HCT116 (cell line): ENCODE measurements around the gene KIAA0232. TPM values are rescaled to one million over a fixed set of nuclear protein-coding genes. Genes with fewer than 3 reads are reported as not detected.
A peak's percentile ranks its signal among the peaks of the same experiment; 100 is the strongest.

Experiments
- ATAC-seq: fragments of 200-7000 bp; cut with Tn5 transposase; 2 replicates; pipeline ENCODE4 v1.9.1; 2020; ENCODE audit warnings: mild to moderate bottlenecking, moderate library complexity
- BruUV-seq: library from RNA; stranded (reverse); fragments of 400-500 nt; replicated peaks from 2 replicates; lab custom pipeline; 2021; lab: Mats Ljungman, UMichigan
- CTCF ChIA-PET: fragments of 300-600 bp; sonication (Branson Sonifier 250); formaldehyde crosslinking; loops from one replicate; lab custom pipeline; 2021; ENCODE audit warnings: antibody characterized with exemption; lab: Charles Lee
- POLR2A ChIA-PET: fragments of 300-600, 350-600 bp; sonication (Branson Sonifier 250); formaldehyde crosslinking; loops from one replicate; lab custom pipeline; 2021; ENCODE audit warnings: antibody characterized with exemption; lab: Charles Lee
- RAD21 ChIA-PET, 2 experiments: fragments of 300-600 bp; sonication (Branson Sonifier 250); formaldehyde crosslinking; loops; one replicate each; lab custom pipeline; 2023; ENCODE audit warnings: low total read pairs in 2 of 2; ENCODE audit not compliant: uncharacterized antibody in 2 of 2, unreplicated experiment in 2 of 2, low non-redundant PET in 1 of 2; lab: Charles Lee
- DNase-seq: peaks from one replicate; pipeline ENCODE4 v3.0.0-alpha.2; 2010; ENCODE audit warnings: low read depth, low spot score
- H2AFZ ChIP-seq: fragments of 200-600 bp; shearing (Covaris generic), sonication (generic); 2 replicates; pipeline ENCODE4 v1.6.1; 2017; ENCODE audit warnings: low read depth, mixed run types, mixed read lengths, antibody characterized with exemption, low read length; ENCODE audit not compliant: poor library complexity, severe bottlenecking
- H3K27ac ChIP-seq: 2 replicates; pipeline ENCODE4 v1.5.1; 2012; ENCODE audit warnings: low read depth, low read length
- H3K27me3 ChIP-seq: fragments of 200-600 bp; sonication (generic); 2 replicates; pipeline ENCODE4 v1.6.1; 2016; ENCODE audit warnings: mixed run types, low read length, mixed read lengths; ENCODE audit not compliant: insufficient read depth
- H3K36me3 ChIP-seq, 2 experiments: fragments of 200-500 bp in 1 of 2; fragments of 200-600 bp in 1 of 2; sonication (Bioruptor generic) in 1 of 2; sonication (generic) in 1 of 2; 2 replicates each; pipeline versions ENCODE4 v1.5.1 to v1.6.1; 2014 to 2016; ENCODE audit warnings: low read length in 2 of 2, inconsistent platforms in 1 of 2, mixed read lengths in 1 of 2, mixed run types in 1 of 2; ENCODE audit not compliant: insufficient read depth in 2 of 2, control insufficient read depth in 1 of 2
- H3K4me1 ChIP-seq, 2 experiments: fragments of 200-600 bp in 1 of 2; sonication (generic) in 1 of 2; 2 replicates each; pipeline versions ENCODE4 v1.5.1 to v1.6.1; 2012 to 2017; ENCODE audit warnings: low read length in 2 of 2, inconsistent platforms in 1 of 2, mild to moderate bottlenecking in 1 of 2, mixed read lengths in 1 of 2, mixed run types in 1 of 2, moderate library complexity in 1 of 2; ENCODE audit not compliant: insufficient read depth in 2 of 2, control insufficient read depth in 1 of 2
- H3K4me2 ChIP-seq: fragments of 200-600 bp; sonication (generic); 2 replicates; pipeline ENCODE4 v1.6.1; 2017; ENCODE audit warnings: mixed run types, low read length, mixed read lengths
- H3K4me3 ChIP-seq, 2 experiments: fragments of 200-600 bp in 1 of 2; sonication (generic) in 1 of 2; replicated peaks in 1 of 2; 2 replicates each; pipeline ENCODE4 v1.5.1; 2011 to 2016; ENCODE audit warnings: low read length in 2 of 2, control low read depth in 1 of 2, low read depth in 1 of 2, mild to moderate bottlenecking in 1 of 2, mixed read lengths in 1 of 2, mixed run types in 1 of 2
- H3K79me2 ChIP-seq: fragments of 200-600 bp; sonication (generic); 2 replicates; pipeline ENCODE4 v1.6.1; 2017; ENCODE audit warnings: mild to moderate bottlenecking, mixed run types, low read length, moderate library complexity, mixed read lengths; ENCODE audit not compliant: insufficient read depth
- H3K9ac ChIP-seq: fragments of 200-600 bp; sonication (generic); 2 replicates; pipeline ENCODE4 v1.6.1; 2016; ENCODE audit warnings: low read length, mixed read lengths
- H3K9me2 ChIP-seq: fragments of 200-600 bp; sonication (generic), shearing (Covaris generic); 2 replicates; pipeline ENCODE4 v1.6.1; 2017; ENCODE audit warnings: mixed run types, mild to moderate bottlenecking, moderate library complexity; ENCODE audit not compliant: insufficient read depth
- H3K9me3 ChIP-seq, 2 experiments: fragments of 200-500 bp in 1 of 2; fragments of 200-600 bp in 1 of 2; sonication (Bioruptor generic) in 1 of 2; sonication (generic) in 1 of 2; 2 replicates each; pipeline ENCODE4 v1.6.1; 2014 to 2017; ENCODE audit warnings: low read length in 2 of 2, mixed read lengths in 2 of 2, inconsistent platforms in 1 of 2, low read depth in 1 of 2, mild to moderate bottlenecking in 1 of 2, mixed run types in 1 of 2, moderate library complexity in 1 of 2; ENCODE audit not compliant: control insufficient read depth in 1 of 2, insufficient read depth in 1 of 2
- H4K20me1 ChIP-seq: fragments of 200-600 bp; sonication (generic), shearing (Covaris generic); 2 replicates; pipeline ENCODE4 v1.6.1; 2017; ENCODE audit warnings: mixed run types, mild to moderate bottlenecking, moderate library complexity; ENCODE audit not compliant: insufficient read depth
- CTCF ChIP-seq, 3 experiments: fragments of 200-600 bp in 1 of 3; sonication (generic) in 1 of 3; IDR thresholded peaks in 2 of 3; conservative IDR thresholded peaks in 1 of 3; 2 replicates each; pipeline ENCODE4 v1.5.1; 2012 to 2017; ENCODE audit warnings: low read depth in 2 of 3, low read length in 2 of 3, antibody characterized with exemption in 1 of 3, borderline replicate concordance in 1 of 3, control low read depth in 1 of 3, mild to moderate bottlenecking in 1 of 3, mixed read lengths in 1 of 3, mixed run types in 1 of 3, moderate library complexity in 1 of 3; ENCODE audit not compliant: insufficient read depth in 1 of 3
- ELF1 ChIP-seq: IDR thresholded peaks from 2 replicates; pipeline ENCODE4 v1.6.1; 2012; ENCODE audit warnings: low read depth, borderline replicate concordance
- EZH2 ChIP-seq: fragments of 200-600 bp; sonication (generic); IDR thresholded peaks from 2 replicates; pipeline ENCODE4 v1.6.1; 2017; ENCODE audit warnings: antibody characterized with exemption, mixed run types
- EZH2phosphoT487 ChIP-seq: fragments of 200-600 bp; IDR thresholded peaks from 2 replicates; pipeline ENCODE4 v1.6.1; 2018; ENCODE audit warnings: antibody characterized with exemption, borderline replicate concordance
- JUND ChIP-seq: IDR thresholded peaks from 2 replicates; pipeline ENCODE4 v1.6.1; 2012
- POLR2A ChIP-seq: IDR thresholded peaks from 2 replicates; pipeline ENCODE4 v1.7.0; 2011; ENCODE audit warnings: borderline replicate concordance; ENCODE audit not compliant: insufficient read depth, insufficient read length; ENCODE audit errors: extremely low read depth
- POLR2AphosphoS5 ChIP-seq: IDR thresholded peaks from 2 replicates; pipeline ENCODE4 v1.6.1; 2011; ENCODE audit warnings: mild to moderate bottlenecking, low read depth, low read length, moderate library complexity
- RAD21 ChIP-seq: IDR thresholded peaks from 2 replicates; pipeline ENCODE4 v1.6.1; 2012; ENCODE audit warnings: low read depth, mild to moderate bottlenecking
- SIN3A ChIP-seq: IDR thresholded peaks from 2 replicates; pipeline ENCODE4 v1.6.1; 2012; ENCODE audit warnings: low read depth
- TCF7L2 ChIP-seq: IDR thresholded peaks from 2 replicates; pipeline ENCODE4 v1.7.0; 2011; ENCODE audit warnings: borderline replicate concordance, inconsistent platforms; ENCODE audit not compliant: insufficient read depth, insufficient read length; ENCODE audit errors: extremely low read depth
- YY1 ChIP-seq: IDR thresholded peaks from 2 replicates; pipeline ENCODE4 v1.6.1; 2011; ENCODE audit warnings: low read length, low read depth, moderate library complexity, mild to moderate bottlenecking; ENCODE audit not compliant: insufficient replicate concordance; ENCODE audit errors: extremely low read depth
- ZBTB33 ChIP-seq: IDR thresholded peaks from 2 replicates; pipeline ENCODE4 v1.6.1; 2011; ENCODE audit warnings: mild to moderate bottlenecking, low read length, moderate library complexity; ENCODE audit not compliant: insufficient replicate concordance; ENCODE audit errors: extremely low read depth
- ZFX ChIP-seq: fragments of 450-650 bp; IDR thresholded peaks from 2 replicates; pipeline ENCODE4 v1.6.1; 2017
- ZNF274 ChIP-seq: fragments of 200-500 bp; sonication (Bioruptor generic); IDR thresholded peaks from 2 replicates; pipeline ENCODE4 v1.6.1; 2014; ENCODE audit warnings: mild to moderate bottlenecking, low read depth, low read length, inconsistent platforms
- intact Hi-C: fragments of 100-400 bp; cut with micrococcal nuclease; formaldehyde crosslinking; loops from 2 replicates; pipeline ENCODE4 v1.10.0; 2022
- total RNA-seq: library from RNA; stranded (reverse); gene quantifications from one replicate; pipeline ENCODE4 v1.2.1, GENCODE V29; 2021; ENCODE audit not compliant: unreplicated experiment

Gene KIAA0232
- total RNA-seq, 1 experiment from 2014 or later = 18.1 TPM

GRCh38 chr4:6917461-6918271 is 135.1 kb downstream of the KIAA0232 start:
- ChIA-PET POLR2A (interaction anchor here (0.9 kb wide), 1 partner anchor 25 kb away, joined by 3 read pairs; no protein-coding TSS in a partner anchor), CTCF (interaction anchor here (0.8 to 2.6 kb wide), 4 partner anchors 9 to 153 kb away, joined by 4 to 8 read pairs (median 4); no protein-coding TSS in a partner anchor), RAD21 (interaction anchor here in 1 of 2 experiments (0.6 kb wide), 1 partner anchor 48 kb away, joined by 3 read pairs; no protein-coding TSS in a partner anchor)
- Histone ChIP-seq H3K4me2 (peak overlapping the region; percentile 76), H4K20me1 (no peaks in the 10 kb centered on the region), H3K36me3 (no peaks in the 10 kb centered on the region), H3K9me2 (no peaks in the 10 kb centered on the region), H3K4me1 (peaks cover 36 to 39% of the 10 kb centered on the region in 2 experiments), H3K9ac (peak overlapping the region; percentile 57), H3K27ac (peak overlapping the region; percentile 66), H3K27me3 (no peaks in the 10 kb centered on the region), H3K9me3 (no peaks in the 10 kb centered on the region), H3K4me3 (peak overlapping the region; percentile 20 to 25), H3K79me2 (peaks cover 34% of the 10 kb centered on the region), H2AFZ (no peak overlapping the region)
- DNase-seq (peak; percentile 79), ATAC-seq (peak; percentile 88)
- no peak for TF ChIP-seq EZH2phosphoT487
- no peak for TF ChIP-seq ZBTB33
- TF ChIP-seq EZH2 = no peak
- no peak for TF ChIP-seq POLR2A
- peak; percentile 37 for TF ChIP-seq TCF7L2
- no peak for TF ChIP-seq RAD21
- no peak for TF ChIP-seq ELF1
- no peak for TF ChIP-seq SIN3A
- no peak for TF ChIP-seq ZNF274
- TF ChIP-seq CTCF (IDR thresholded peaks at IDR 0.05 in 2 of 3, conservative IDR thresholded peaks at IDR 0.05 in 1 of 3; ENCODE audit: borderline replicate concordance in 1 of 3, insufficient read depth in 1 of 3, low read depth in 2 of 3, low read length in 2 of 3) = peak in 2 of 3 experiments; percentile 72 to 79; a peak in 4 of 6 replicates
- no peak for TF ChIP-seq ZFX
- no peak for TF ChIP-seq JUND
- no peak for TF ChIP-seq YY1
- TF ChIP-seq POLR2AphosphoS5 = peak; percentile 38; the same call in 1 of the 2 replicates
- intact Hi-C loops = loop anchor here (2.0 to 5.0 kb wide), 2 partner anchors 35 to 57 kb away; no protein-coding TSS in a partner anchor
- BruUV-seq = no TSS peak
